Neural cell (in vitro differentiated cells): ENCODE data around the gene KIR2DL4.
"Not testable (repeated sequence)": the region's sequence is repeated elsewhere in the genome, so short reads cannot be mapped to it uniquely, and the experiment has no call there.

Experiments used
- CTCF ChIP-seq: fragments of 450-650 bp; IDR thresholded peaks from 2 replicates; pipeline ENCODE4 v1.5.1; 2014; ENCODE audit warnings: antibody characterized with exemption, mild to moderate bottlenecking, moderate library complexity; ENCODE audit not compliant: poor library complexity, severe bottlenecking
- EZH2 ChIP-seq: fragments of 200-600, 300-800 bp; shearing (Covaris generic), sonication (generic); IDR thresholded peaks from 2 replicates; pipeline ENCODE4 v1.6.1; 2014; ENCODE audit warnings: antibody characterized with exemption, low read length, borderline replicate concordance, mild to moderate bottlenecking; ENCODE audit not compliant: insufficient read depth, poor library complexity, severe bottlenecking
- POLR2AphosphoS5 ChIP-seq: IDR thresholded peaks from 2 replicates; pipeline ENCODE4 v1.6.1; 2012
- REST ChIP-seq: IDR thresholded peaks from 2 replicates; pipeline ENCODE4 v1.6.1; 2012; ENCODE audit warnings: borderline replicate concordance

GRCh38 chr19:54814571-54814970 lies 11.2 kb downstream of the KIR2DL4 start:
- TF ChIP-seq POLR2AphosphoS5, REST, CTCF, EZH2: not testable (repeated sequence)
